Neutrophil (primary cell): ENCODE data around the gene CHMP2A.

Experiments used
- H3K27ac ChIP-seq: fragments of 200-600 bp; sonication (generic); 2 replicates; pipeline ENCODE4 v1.5.1; 2016; ENCODE audit warnings: mild to moderate bottlenecking, moderate library complexity
- H3K27me3 ChIP-seq: fragments of 200-600 bp; sonication (generic); 2 replicates; pipeline ENCODE4 v1.6.0; 2016; ENCODE audit warnings: mild to moderate bottlenecking
- H3K36me3 ChIP-seq: fragments of 200-600 bp; sonication (generic); 2 replicates; pipeline ENCODE4 v1.5.1; 2017
- H3K4me1 ChIP-seq, 2 experiments: fragments of 200-600 bp in 1 of 2; sonication (generic) in 1 of 2; 1 replicate in 1 of 2; 2 replicates in 1 of 2; pipeline versions ENCODE4 v1.5.1 to v1.6.1; 2013 to 2016; ENCODE audit warnings: low read depth in 1 of 2, low read length in 1 of 2, mild to moderate bottlenecking in 1 of 2, moderate library complexity in 1 of 2; ENCODE audit not compliant: control insufficient read depth in 1 of 2, insufficient read depth in 1 of 2
- H3K4me3 ChIP-seq, 2 experiments: fragments of 200-600 bp in 1 of 2; sonication (generic) in 1 of 2; 1 replicate in 1 of 2; 2 replicates in 1 of 2; pipeline ENCODE4 v1.5.1; 2013 to 2016; ENCODE audit warnings: low read depth in 1 of 2, low read length in 1 of 2, mild to moderate bottlenecking in 1 of 2, moderate library complexity in 1 of 2
- H3K9me3 ChIP-seq: fragments of 200-600 bp; sonication (generic); 2 replicates; pipeline ENCODE4 v1.5.1; 2016
- TF ChIP-seq, protein P1 (sequence below): fragments of 200-600 bp; sonication (generic); IDR thresholded peaks from 2 replicates; pipeline ENCODE4 v1.5.1; 2016; ENCODE audit warnings: antibody characterized with exemption

CHMP2A gene

DNA sequence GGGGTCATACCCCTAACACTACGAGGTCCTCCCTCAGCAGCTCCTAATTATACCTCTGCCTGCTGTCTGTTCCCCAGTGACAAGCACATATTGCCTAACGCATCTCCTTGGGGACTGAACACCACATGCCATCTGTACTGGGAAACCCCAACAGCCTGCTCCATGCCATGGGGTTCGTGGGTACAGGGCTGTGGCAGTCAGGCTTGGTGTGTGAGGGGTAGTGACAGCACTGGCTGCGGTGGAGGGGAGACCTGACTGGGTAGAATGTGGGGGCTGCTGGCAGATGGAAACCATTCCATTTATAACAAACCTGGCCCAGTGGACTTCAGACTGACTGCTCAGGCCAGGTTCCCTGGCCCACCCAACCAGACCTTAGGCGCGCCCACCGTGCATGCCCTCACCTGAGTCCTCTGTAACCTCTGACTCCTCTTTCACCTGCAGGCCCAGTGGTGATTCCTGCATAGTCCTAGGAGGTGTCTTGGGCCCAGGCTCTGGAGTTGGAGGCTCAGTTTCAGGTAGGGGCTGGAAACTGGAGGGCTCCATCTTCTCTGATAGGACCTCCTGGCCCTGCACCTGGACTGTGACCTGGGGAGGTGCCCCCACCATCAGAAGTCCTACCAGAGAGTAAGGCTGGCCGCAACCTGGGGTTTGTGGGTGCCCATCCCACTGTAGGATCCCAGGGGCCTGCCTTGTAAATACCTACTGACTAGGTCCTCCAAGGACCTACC lies 15.2 kb upstream of the CHMP2A start:
- Histone ChIP-seq H3K4me3 (no peak overlapping the region), H3K36me3 (peaks cover 28% of the 10 kb centered on the region), H3K27me3 (no peaks in the 10 kb centered on the region), H3K9me3 (no peaks in the 10 kb centered on the region), H3K4me1 (peaks cover 35 to 38% of the 10 kb centered on the region in 2 experiments), H3K27ac (peak overlapping the region; percentile 98)
- TF ChIP-seq, protein P1, sequence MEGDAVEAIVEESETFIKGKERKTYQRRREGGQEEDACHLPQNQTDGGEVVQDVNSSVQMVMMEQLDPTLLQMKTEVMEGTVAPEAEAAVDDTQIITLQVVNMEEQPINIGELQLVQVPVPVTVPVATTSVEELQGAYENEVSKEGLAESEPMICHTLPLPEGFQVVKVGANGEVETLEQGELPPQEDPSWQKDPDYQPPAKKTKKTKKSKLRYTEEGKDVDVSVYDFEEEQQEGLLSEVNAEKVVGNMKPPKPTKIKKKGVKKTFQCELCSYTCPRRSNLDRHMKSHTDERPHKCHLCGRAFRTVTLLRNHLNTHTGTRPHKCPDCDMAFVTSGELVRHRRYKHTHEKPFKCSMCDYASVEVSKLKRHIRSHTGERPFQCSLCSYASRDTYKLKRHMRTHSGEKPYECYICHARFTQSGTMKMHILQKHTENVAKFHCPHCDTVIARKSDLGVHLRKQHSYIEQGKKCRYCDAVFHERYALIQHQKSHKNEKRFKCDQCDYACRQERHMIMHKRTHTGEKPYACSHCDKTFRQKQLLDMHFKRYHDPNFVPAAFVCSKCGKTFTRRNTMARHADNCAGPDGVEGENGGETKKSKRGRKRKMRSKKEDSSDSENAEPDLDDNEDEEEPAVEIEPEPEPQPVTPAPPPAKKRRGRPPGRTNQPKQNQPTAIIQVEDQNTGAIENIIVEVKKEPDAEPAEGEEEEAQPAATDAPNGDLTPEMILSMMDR = no peak

DNA sequence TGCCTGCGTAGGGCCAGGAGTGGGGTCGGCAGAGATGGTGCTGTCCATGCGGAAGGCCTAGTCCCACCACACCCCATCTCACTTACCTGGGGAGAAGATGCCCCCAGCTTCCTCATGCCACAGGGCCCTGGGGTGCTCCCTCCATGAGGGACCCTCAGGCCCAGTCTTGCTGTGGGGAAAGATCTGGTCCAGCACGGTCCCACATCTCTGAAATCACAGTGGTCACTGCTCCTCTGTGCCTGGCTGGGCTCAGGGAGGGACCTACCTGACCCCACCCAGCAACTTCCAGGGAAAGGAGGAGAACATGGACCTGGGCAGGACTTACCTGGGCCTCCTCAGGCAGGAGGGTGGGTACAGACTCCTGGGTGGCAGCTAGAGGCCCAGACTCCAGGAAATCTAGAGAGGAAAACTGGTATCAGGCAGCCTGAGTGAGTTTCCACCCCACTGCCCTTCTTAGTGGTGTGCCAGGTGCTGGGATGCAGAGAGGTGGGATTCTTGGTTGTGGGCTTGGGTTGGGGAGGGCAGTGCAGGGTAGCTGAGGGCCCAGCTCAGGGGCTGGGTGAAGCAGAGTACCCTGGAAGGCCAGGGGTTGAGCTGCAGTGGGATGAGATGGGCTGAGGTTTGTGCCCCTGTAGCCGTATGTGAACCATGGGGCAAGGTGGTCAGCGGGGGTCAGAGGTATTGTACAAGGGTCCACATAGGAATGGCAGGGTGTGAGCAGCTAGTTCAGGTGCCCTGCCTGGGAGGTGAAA lies 14.5 kb upstream of the CHMP2A start:
- Histone ChIP-seq H3K4me3 (no peak overlapping the region), H3K36me3 (peaks cover 28% of the 10 kb centered on the region), H3K27me3 (peaks cover 2% of the 10 kb centered on the region), H3K27ac (no peak overlapping the region), H3K4me1 (peaks cover 31 to 34% of the 10 kb centered on the region in 2 experiments), H3K9me3 (no peaks in the 10 kb centered on the region)
- TF ChIP-seq, protein P1 = no peak

DNA sequence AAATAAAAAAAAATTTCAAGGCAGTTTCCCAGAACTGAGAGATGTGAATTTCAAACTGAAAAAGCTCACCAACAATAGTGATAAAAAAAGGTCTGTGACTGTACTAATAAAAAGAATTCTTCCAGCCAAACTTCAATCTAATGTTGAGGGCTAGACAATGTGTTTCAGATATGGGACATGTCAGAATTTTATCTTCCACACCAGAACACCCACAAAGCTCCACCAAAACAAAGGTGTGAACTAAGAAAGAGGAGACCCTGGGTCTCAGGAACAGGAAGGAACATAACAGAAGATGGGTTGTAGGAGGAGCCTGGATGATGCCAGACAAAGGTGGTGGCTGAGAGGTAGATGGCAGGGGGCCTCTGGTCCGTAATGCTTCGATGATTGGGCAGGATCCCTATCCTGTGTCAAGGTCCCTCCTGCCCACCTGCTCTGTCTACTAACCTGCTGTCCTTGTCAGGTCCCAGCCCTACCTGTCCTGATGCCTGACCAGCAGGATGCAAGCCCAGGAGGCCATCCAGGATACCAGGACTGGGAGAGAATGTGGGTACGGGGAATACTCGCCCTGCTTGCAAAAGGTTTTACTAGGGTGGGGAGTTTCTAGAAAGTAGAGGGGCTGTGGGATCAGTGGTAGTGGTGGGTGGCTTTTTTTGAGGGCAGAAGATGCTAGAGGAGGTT lies 13.7 kb upstream of the CHMP2A start:
- Histone ChIP-seq H3K36me3 (peaks cover 28% of the 10 kb centered on the region), H3K4me1 (peaks cover 23 to 26% of the 10 kb centered on the region in 2 experiments), H3K4me3 (no peak overlapping the region), H3K27me3 (peaks cover 10% of the 10 kb centered on the region), H3K27ac (no peak overlapping the region), H3K9me3 (no peaks in the 10 kb centered on the region)
- TF ChIP-seq, protein P1 = no peak

DNA sequence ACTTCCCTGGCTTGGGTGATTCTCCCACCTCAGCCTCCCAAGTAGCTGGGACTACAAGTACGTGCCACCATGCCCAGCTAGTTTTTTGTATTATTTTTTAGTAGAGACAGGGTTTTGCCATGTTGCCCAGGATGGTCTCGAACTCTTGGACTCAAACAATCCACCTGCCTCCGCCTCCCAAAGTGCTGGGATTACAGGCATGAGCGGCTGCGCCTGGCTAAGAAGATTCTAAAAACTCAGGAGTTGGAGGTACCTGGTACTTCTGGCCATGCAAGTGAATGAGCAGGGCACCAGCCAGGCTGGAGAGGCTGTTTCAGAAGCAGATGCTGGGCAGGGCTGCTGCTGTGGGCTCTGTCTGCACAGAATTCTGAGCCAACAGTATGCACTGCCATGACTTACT lies 12.1 kb upstream of the CHMP2A start:
- peaks cover 26% of the 10 kb centered on the region for H3K27me3 ChIP-seq
- no peaks in the 10 kb centered on the region for H3K9me3 ChIP-seq
- no peak overlapping the region for H3K27ac ChIP-seq
- TF ChIP-seq, protein P1 = no peak
- H3K4me3 ChIP-seq = no peak overlapping the region
- H3K36me3 ChIP-seq = peaks cover 28% of the 10 kb centered on the region
- H3K4me1 ChIP-seq = peaks cover 34 to 35% of the 10 kb centered on the region in 2 experiments

DNA sequence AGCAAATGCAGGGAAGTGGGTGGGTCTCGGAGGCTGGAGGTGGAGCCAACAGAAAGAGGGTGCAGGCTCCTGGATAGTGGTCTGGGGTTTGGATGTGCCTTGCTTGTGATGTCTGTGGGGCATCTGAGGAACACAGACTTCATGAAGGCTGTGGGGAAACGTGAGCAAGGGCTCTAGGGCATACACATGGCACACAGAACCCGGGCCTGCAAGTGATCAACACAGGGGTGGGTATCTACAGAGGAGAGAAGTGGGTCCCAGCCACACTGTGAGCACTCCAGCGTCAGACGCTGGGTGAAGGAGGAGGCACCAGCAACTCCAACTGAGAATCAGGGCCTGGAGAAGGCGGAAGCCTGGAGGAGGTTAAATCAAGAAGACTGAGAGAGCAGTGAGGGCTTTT lies 8.9 kb upstream of the CHMP2A start:
- H3K4me1 ChIP-seq = peaks cover 28 to 32% of the 10 kb centered on the region in 2 experiments
- TF ChIP-seq, protein P1 = no peak
- peaks cover 17% of the 10 kb centered on the region for H3K36me3 ChIP-seq
- peaks cover 43% of the 10 kb centered on the region for H3K27me3 ChIP-seq
- H3K27ac ChIP-seq = no peak overlapping the region
- H3K9me3 ChIP-seq = no peaks in the 10 kb centered on the region
- no peak overlapping the region for H3K4me3 ChIP-seq
